D721Med (cell line): Measurements from ENCODE around the gene CDR2L.

Source experiments
- DNase-seq: peaks from one replicate; pipeline ENCODE4 v3.0.0; 2011; ENCODE audit warnings: low spot score; ENCODE audit not compliant: insufficient read length
- FAIRE-seq: peaks from 2 replicates; lab custom pipeline; 2011; peaks lifted over from hg19 to GRCh38; lab: Jason Lieb, UNC
- TF ChIP-seq, protein P1 (sequence below): IDR thresholded peaks from 2 replicates; pipeline ENCODE4 v1.5.1; 2012; ENCODE audit warnings: mild to moderate bottlenecking, control low read depth; ENCODE audit not compliant: insufficient read depth; ENCODE audit errors: missing control alignments

The CDR2L gene

GRCh38 chr17:74995847-74996246 lies 8.4 kb downstream of the CDR2L start:
- DNase-seq = no peak
- no peak for FAIRE-seq
- TF ChIP-seq, protein P1, sequence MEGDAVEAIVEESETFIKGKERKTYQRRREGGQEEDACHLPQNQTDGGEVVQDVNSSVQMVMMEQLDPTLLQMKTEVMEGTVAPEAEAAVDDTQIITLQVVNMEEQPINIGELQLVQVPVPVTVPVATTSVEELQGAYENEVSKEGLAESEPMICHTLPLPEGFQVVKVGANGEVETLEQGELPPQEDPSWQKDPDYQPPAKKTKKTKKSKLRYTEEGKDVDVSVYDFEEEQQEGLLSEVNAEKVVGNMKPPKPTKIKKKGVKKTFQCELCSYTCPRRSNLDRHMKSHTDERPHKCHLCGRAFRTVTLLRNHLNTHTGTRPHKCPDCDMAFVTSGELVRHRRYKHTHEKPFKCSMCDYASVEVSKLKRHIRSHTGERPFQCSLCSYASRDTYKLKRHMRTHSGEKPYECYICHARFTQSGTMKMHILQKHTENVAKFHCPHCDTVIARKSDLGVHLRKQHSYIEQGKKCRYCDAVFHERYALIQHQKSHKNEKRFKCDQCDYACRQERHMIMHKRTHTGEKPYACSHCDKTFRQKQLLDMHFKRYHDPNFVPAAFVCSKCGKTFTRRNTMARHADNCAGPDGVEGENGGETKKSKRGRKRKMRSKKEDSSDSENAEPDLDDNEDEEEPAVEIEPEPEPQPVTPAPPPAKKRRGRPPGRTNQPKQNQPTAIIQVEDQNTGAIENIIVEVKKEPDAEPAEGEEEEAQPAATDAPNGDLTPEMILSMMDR = no peak

- TF ChIP-seq, protein P1 = no peak
- FAIRE-seq (no peak), DNase-seq (no peak)
Measured at GRCh38 chr17:74998783-74999182, 11.4 kb downstream of the CDR2L start.

GRCh38 chr17:74999523-74999922 lies 12.1 kb downstream of the CDR2L start:
- FAIRE-seq (no peak), DNase-seq (no peak)
- TF ChIP-seq, protein P1 = no peak

- no peak for DNase-seq
- TF ChIP-seq, protein P1 = no peak
- FAIRE-seq = no peak
Measured at GRCh38 chr17:75001915-75002843, 14.7 kb downstream of the CDR2L start.

GRCh38 chr17:75003070-75003956 lies 15.9 kb downstream of the CDR2L start:
- TF ChIP-seq, protein P1 = no peak
- DNase-seq = no peak
- no peak for FAIRE-seq

DNA sequence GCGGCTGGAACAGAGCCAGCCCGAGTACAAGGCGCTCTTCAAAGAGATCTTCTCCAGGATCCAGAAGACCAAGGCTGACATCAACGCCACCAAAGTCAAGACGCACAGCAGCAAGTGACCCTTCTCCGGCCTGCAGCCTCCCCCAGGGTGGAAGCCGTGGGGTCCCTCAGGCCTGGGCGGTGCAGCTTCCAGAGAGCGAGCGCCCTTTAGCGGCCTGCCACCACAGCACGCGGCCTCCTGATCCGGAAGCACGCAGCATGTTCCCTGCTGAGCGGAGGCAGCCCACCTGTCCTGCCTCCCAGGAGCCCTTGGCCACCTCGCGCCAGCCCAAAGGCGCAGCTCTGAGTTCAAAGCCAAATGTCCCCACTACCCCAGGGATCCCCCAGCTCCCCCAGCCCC lies 16.5 kb downstream of the CDR2L start:
- DNase-seq = no peak
- TF ChIP-seq, protein P1 = no peak
- no peak for FAIRE-seq
